ENCODE results near the gene UCK2. TPM values are rescaled to one million over a fixed set of nuclear protein-coding genes. Genes with fewer than 3 reads are reported as not detected.

The UCK2 gene
- total and polyA plus RNA-seq, 7 donors, result 8.3 to 33.0 (median 29.3) TPM

GRCh38 chr1:165904948-165905347 lies 77.5 kb downstream of the UCK2 start:
- Histone ChIP-seq H3K9me3 (no peaks in the 10 kb centered on the region), H3K27ac (no peak overlapping the region), H3K4me1 (no peaks in the 10 kb centered on the region), H3K4me3 (no peak overlapping the region), H3K36me3 (peaks cover 0 to 51% (median 10%) of the 10 kb centered on the region in 4 donors), H3K27me3 (no peaks in the 10 kb centered on the region)
- no peak for DNase-seq
- intact Hi-C loops (cut with DNase I), result no loop called here
- 94 to 96% methylated on average over 4 of the region's 4 CpGs for WGBS, 2 donors
- TF ChIP-seq, protein P1, sequence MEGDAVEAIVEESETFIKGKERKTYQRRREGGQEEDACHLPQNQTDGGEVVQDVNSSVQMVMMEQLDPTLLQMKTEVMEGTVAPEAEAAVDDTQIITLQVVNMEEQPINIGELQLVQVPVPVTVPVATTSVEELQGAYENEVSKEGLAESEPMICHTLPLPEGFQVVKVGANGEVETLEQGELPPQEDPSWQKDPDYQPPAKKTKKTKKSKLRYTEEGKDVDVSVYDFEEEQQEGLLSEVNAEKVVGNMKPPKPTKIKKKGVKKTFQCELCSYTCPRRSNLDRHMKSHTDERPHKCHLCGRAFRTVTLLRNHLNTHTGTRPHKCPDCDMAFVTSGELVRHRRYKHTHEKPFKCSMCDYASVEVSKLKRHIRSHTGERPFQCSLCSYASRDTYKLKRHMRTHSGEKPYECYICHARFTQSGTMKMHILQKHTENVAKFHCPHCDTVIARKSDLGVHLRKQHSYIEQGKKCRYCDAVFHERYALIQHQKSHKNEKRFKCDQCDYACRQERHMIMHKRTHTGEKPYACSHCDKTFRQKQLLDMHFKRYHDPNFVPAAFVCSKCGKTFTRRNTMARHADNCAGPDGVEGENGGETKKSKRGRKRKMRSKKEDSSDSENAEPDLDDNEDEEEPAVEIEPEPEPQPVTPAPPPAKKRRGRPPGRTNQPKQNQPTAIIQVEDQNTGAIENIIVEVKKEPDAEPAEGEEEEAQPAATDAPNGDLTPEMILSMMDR (IDR thresholded peaks at IDR 0.05), result no peak
- TF ChIP-seq EP300 (IDR thresholded peaks at IDR 0.05) (no peak), POLR2A (IDR thresholded peaks at IDR 0.05) (no peak), POLR2AphosphoS5 (IDR thresholded peaks at IDR 0.05) (no peak)

- intact Hi-C loops (cut with DNase I), result no loop called here
- 93 to 94% methylated on average over 3 of the region's 3 CpGs for WGBS, 2 donors
- Histone ChIP-seq H3K27me3 (no peaks in the 10 kb centered on the region), H3K4me1 (no peaks in the 10 kb centered on the region), H3K4me3 (no peak overlapping the region), H3K9me3 (no peaks in the 10 kb centered on the region), H3K36me3 (peaks cover 0 to 51% (median 10%) of the 10 kb centered on the region in 4 donors), H3K27ac (no peak overlapping the region)
- TF ChIP-seq POLR2A (IDR thresholded peaks at IDR 0.05) (no peak), POLR2AphosphoS5 (IDR thresholded peaks at IDR 0.05) (no peak), EP300 (IDR thresholded peaks at IDR 0.05) (no peak)
- TF ChIP-seq, protein P1 (IDR thresholded peaks at IDR 0.05), result no peak
- no peak for DNase-seq
Observed at GRCh38 chr1:165905853-165906252, 78.4 kb downstream of the UCK2 start.

DNA sequence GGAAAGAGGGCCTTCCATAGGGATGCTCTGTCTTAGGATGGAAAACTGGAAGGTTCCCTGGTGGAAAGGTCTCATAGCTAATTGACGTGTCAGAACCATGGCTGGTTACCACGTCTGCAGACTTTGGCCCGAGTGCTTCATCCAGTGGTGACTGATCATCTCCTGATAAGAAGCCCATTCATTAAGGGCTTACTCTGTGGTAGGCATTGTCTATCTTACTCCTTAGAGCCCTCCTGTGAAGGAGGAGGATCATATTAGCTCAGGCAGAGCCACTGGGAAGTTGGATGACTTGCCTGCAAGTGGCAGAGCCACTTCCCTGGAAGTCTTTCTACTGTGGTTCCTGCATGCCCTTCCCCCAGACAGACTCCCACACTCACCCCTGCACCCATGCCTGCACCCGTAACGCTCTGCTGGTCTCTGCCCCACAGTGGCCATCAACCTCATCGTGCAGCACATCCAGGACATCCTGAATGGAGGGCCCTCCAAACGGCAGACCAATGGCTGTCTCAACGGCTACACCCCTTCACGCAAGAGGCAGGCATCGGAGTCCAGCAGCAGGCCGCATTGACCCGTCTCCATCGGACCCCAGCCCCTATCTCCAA lies 79.9 kb downstream of the UCK2 start:
- no peak overlapping the region for H3K27ac ChIP-seq
- intact Hi-C loops (cut with DNase I), result no loop called here
- H3K36me3 ChIP-seq, result peaks cover 0 to 51% (median 10%) of the 10 kb centered on the region in 4 donors
- no peaks in the 10 kb centered on the region for H3K9me3 ChIP-seq
- 87 to 89% methylated on average over 13 of the region's 13 CpGs for WGBS, 2 donors
- no peak for TF ChIP-seq POLR2A (IDR thresholded peaks at IDR 0.05)
- TF ChIP-seq, protein P1 (IDR thresholded peaks at IDR 0.05), result no peak
- TF ChIP-seq POLR2AphosphoS5 (IDR thresholded peaks at IDR 0.05), result no peak
- no peak for TF ChIP-seq EP300 (IDR thresholded peaks at IDR 0.05)
- DNase-seq, result no peak
- no peak overlapping the region for H3K4me3 ChIP-seq
- no peaks in the 10 kb centered on the region for H3K4me1 ChIP-seq
- no peaks in the 10 kb centered on the region for H3K27me3 ChIP-seq

DNA sequence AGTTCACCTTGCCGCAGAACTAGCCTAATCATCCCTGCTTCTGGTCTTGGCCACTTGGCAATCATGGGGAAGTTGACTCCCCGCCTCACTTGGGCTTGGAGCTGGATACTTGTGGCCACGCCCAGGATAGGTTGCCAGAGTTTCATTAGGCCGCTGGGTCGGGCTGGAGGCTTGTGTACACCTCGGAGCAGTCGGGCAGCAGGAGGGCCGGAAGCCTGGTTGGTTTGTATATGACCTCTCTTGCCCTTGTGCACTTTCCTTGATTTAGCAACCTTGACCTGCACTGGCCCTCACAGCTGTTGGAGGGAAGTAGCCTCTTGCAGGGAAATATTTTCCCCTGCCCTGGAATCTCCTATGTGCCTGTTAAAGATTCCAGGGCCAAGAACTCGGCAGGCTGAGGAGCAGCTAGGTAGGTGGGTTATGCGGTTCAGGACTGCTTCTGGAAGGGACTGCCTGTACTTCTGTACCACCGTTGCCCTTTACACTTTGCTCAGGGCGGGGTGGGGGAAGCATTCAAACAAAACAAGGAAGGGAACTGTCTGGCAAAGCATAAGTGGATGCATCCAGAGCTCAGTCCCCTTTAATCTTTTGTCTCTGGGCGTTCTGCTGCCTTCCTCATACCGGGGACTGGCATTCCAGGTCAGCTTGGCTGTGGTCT lies 83.5 kb downstream of the UCK2 start:
- peak overlapping the region in 1 of 4 donors; percentile 37 for H3K27ac ChIP-seq
- no peaks in the 10 kb centered on the region for H3K9me3 ChIP-seq
- intact Hi-C loops (cut with DNase I), result loop anchor here (5.0 kb wide), 3 partner anchors 84 to 519 kb away; partner anchors contain the start of genes TMCO1 and UCK2
- no peaks in the 10 kb centered on the region for H3K27me3 ChIP-seq
- peak; percentile 67 for DNase-seq
- peaks cover 0 to 6% (median 0%) of the 10 kb centered on the region in 4 donors for H3K4me1 ChIP-seq
- 14 to 60% methylated on average over 14 of the region's 14 CpGs for WGBS, 2 donors
- no peak overlapping the region for H3K4me3 ChIP-seq
- peaks cover 0 to 30% (median 9%) of the 10 kb centered on the region in 4 donors for H3K36me3 ChIP-seq
- TF ChIP-seq POLR2A (IDR thresholded peaks at IDR 0.05) (no peak), POLR2AphosphoS5 (IDR thresholded peaks at IDR 0.05) (no peak), EP300 (IDR thresholded peaks at IDR 0.05) (no peak)
- TF ChIP-seq, protein P1 (IDR thresholded peaks at IDR 0.05), result no peak

Data from sigmoid colon (tissue), 7 donors.